ENCODE data around the gene CCNI.
"Not testable (repeated sequence)": the region's sequence is repeated elsewhere in the genome, so short reads cannot be mapped to it uniquely, and the experiment has no call there.

The CCNI gene

GRCh38 chr4:77080806-77081205 lies 5.0 kb upstream of the CCNI start:
- DNase-seq (ENCODE audit: low spot score) = not testable (repeated sequence)

GRCh38 chr4:77079281-77079680 lies 3.5 kb upstream of the CCNI start:
- DNase-seq (ENCODE audit: low spot score) = no peak

DNA sequence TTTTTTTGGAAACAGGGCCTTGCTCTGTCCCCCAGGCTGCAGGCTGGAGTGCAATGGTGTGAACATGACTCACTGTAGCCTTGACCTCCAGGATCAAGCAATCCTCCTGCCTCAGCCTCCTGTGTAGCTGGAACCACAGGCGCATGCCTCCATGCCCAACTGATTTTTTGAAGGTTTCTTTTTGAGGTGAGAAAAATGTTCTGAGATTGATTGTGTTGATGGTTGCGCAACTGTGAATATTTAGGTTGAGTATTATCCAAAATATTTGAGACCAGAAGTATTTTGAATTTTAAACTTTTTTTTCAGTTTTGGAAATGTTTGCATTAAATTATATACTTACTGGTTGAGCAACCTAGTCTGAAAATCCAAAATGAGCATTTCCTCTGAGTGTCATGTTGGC lies 2.6 kb upstream of the CCNI start:
- no peak for DNase-seq (ENCODE audit: low spot score)

DNA sequence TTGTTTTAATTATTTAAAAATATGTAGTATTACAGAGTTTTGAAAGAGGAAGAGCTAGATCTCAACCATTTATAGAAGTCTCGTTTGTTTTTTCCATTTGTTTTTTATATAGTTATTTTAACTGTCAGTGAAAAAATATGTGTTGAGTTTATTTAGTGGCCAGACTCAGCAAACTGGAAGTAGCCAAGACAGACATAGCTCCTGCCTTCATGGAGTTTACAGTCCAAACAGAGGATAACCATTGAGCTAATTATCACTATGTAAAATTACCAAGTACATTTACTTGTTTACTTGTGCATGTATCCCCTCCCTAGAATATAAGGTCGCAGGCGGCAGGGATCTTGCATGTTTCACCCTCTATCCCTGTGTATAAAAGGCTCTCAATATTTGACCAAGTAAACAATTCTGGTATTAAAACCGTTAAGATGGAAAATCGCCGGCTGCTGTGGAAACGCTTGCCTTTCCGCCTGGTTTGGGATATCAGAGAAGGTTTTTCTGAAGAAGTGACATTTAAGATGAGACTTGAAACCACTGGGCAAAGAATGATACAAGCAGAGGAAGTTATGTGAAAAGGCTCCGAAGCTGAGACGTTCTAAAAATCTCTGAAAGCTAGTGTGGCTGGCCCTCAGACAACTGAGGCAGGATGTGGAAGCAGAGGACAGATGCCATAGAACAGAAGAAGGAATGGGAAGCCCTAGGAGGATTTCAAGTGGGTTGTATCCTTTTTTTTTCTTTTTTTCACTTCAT lies 1.3 kb upstream of the CCNI start:
- no peak for DNase-seq (ENCODE audit: low spot score)

GRCh38 chr4:77074981-77075855 lies 571 bp downstream of the CCNI start:
- DNase-seq (ENCODE audit: low spot score) = peak; percentile 60

- DNase-seq (ENCODE audit: low spot score) = no peak
These were observed 1.4 kb downstream of the CCNI start for GRCh38 chr4:77074381-77074831.

DNA sequence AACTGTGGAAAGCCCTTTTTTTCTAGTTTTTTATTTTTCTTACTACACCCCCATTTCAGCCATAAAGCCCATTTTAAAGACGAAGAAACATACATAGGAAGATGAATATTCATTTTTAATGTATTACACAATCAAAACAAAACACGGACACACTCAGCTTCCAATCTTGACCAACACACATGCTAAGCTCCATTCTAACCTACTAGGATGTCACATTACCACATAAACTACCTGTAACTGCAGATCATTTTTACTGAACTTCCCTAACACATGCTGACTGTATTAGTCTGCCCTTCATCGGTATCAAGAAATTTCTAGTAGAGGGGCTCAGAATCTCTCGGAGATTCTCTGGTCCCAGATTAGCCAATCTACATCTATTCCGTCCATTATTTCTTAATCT lies 1.8 kb downstream of the CCNI start:
- DNase-seq (ENCODE audit: low spot score) = no peak

DNA sequence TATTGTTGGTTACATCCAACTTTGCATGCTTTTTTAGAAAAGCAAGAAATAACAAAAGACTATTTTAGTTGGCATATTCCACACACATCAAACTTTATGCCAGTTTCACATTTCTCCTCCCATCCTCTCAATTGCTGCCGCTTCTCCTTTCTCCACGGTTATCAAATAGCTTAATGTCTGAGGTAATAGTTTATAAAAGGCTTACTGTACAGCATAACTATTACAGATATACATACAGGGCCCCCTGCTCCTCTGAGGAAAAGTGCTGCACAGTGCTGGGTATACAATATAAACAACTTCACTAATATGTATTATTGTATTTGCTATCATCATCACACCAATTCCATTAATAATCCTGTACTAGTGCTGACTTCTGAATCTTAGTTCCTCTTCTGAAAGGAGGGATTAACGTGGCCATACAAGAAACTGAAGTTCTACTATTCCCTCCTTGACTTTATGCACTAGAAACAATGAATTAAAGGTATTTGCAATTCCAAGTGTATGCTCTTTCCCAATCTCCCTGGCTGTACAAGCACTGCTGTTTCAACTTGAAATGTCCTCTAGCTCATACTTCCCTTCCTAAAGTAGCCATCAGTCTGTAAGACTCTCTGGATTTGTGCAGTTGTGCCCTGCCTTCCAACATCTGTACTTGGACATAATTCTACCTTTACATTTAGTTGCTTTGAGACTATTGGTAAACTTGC lies 2.5 kb downstream of the CCNI start:
- no peak for DNase-seq (ENCODE audit: low spot score)

DNA sequence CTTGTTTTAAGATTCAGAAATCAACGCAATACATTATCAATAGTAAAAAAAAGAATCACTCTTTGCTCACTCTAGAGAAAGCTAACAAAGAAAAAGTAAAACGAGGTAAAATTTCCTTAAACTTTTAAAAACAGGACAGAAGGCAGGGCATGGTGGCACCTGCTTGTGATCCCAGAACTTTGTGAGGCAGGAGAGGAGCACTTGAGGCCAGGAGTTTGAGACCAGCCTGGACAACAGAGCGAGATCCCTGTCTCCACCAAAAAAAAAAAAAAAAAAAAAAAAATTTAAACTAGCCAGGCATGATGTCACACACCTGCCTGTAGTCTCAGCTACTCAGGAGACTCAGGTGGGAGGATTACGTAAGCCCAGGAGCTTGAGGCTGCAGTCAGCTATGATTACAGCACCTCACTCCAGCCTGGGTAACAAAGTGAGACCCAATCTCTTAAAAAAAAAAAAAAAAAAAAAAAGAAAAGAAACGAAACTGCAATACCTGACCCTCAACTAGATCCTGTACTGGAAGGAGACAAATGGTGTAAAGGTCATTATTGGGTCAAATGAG lies 3.5 kb downstream of the CCNI start:
- DNase-seq (ENCODE audit: low spot score) = no peak

GRCh38 chr4:77069514-77069913 lies 6.3 kb downstream of the CCNI start:
- not testable (repeated sequence) for DNase-seq (ENCODE audit: low spot score)

DNA sequence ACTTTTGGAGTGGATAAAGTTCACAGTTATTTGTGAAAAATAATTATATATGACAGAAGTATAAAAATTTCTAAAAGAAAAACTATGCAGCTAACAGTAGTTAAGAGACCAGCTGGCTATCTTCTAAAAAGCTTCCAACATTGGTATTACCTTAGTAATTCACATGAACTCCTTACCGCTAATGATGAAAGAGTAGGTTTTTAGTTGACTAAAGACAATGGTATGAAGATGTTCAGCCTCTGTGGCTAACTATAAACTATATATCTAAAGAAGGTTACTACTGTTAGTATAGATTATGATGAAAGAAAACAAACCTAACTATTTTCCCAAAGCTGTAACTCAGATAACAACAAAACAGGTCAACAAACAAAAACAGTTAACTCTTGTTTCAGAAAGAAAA lies 10.4 kb downstream of the CCNI start:
- DNase-seq (ENCODE audit: low spot score) = no peak

DNA sequence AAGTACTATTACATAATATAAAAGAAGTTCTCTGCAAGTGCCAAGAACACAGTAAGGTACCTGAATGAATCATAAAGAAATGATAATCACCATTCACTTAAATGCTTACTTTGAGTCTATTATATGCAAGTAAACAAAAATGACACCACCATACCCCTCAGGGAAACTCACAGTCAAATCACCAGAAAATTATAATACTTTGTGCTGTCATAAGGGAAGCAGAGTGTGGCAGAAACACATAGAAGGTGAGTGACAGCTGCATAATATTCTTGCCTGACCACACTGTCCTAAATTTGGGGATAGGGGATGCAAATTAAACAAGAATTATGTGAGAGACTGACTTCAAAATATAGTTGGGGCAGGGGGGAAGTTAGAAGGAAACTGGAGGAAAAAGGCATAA lies 12.9 kb downstream of the CCNI start:
- no peak for DNase-seq (ENCODE audit: low spot score)

DNA sequence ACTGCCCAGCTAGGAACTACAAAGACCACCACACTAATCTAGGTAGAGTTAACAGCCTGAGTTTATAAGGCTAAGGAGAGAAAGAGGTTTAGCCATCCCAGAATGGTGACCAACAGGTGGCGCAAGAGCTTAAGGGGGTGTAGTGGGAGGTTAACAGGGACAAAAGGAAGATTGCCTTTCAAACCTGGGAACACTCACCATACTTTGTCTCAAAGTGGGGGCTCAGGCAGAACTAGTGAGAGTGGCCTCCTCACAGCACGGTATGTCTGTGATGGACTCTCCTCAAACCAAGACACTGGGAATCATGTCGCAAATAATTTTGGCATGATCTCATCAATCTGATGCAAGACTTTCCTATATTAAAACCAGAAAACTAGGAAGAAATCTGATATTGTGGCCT lies 23.4 kb downstream of the CCNI start:
- peak; percentile 47 for DNase-seq (ENCODE audit: low spot score)

GRCh38 chr4:77050962-77051361 lies 24.8 kb downstream of the CCNI start:
- no peak for DNase-seq (ENCODE audit: low spot score)

DNA sequence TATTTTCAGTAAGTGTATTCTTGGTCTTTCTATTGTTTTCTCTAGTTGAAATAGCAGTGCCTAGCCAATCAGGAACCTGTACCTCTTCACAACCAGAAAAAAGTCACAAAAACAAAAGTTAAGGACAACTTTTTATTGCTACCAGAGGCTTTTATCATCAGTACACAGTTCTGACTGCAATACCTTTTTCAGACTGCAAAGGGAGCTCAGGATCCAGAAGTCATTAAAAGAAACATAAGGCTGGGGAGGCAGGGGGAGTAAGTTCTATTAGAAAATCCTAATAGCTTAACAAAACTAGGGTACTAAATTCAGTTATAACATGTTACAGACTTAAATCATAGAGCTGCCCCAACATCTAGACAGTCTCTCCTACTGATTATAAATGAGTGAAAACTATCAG lies 28.8 kb downstream of the CCNI start:
- peak; percentile 23 for DNase-seq (ENCODE audit: low spot score)

GRCh38 chr4:77045490-77045889 lies 30.3 kb downstream of the CCNI start:
- DNase-seq (ENCODE audit: low spot score) = no peak

GRCh38 chr4:77044461-77045150 lies 31.2 kb downstream of the CCNI start:
- peak; percentile 55 for DNase-seq (ENCODE audit: low spot score)

DNA sequence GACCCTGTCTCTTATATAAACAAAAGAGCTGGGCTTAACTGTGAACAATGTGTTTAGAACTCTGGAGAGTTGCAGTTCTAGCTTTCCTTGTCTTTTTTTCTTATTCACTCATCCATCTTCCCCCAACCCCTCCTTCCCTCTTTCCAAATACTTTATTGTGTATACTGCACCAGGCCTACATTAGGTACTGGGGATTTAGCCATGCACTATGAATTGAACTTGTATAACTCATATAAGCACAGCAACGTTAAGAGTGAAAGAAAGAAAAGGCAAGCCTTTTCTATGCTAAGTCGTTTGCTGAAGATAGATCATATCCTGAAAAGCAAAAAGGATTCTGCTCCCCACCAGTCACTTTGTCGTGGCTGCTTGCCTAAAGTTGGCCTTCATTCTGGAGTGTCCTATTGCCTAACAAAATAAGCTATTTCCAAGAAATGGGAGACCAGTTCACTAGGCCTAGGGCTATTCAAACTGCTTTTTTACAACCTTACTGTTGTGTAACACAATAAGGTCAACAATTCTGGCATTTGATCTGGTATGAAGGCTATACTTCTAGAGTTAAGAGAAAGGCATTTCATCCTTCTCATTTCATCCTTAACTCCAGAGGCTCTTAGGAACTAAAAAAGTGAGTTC lies 32.2 kb downstream of the CCNI start:
- DNase-seq (ENCODE audit: low spot score) = no peak

GRCh38 chr4:77040854-77041725 lies 34.7 kb downstream of the CCNI start:
- no peak for DNase-seq (ENCODE audit: low spot score)

DNA sequence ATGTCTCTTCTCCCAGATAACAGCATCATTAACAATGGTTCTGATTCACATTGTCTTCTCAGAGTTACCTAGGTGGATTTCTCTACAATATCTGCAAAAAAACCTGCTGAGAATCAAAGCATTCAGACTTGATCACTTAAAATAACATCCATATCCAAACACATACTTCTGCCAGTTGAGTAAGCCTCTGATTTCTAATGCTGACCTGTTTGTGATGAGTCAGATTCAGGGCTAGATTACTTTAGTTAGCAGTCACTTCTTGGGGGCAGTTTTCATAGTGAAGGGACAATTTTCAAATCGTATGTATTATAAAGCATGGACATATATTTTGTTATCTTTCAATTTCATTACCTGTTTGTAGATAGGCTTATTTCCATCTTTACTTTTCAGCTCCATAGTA lies 35.5 kb downstream of the CCNI start:
- no peak for DNase-seq (ENCODE audit: low spot score)
